ENCODE measurements around the gene ENOX1. TPM values are rescaled to one million over a fixed set of nuclear protein-coding genes. Genes with fewer than 3 reads are reported as not detected.

Gene ENOX1
- total RNA-seq, 1 donor = 7.4 TPM

DNA sequence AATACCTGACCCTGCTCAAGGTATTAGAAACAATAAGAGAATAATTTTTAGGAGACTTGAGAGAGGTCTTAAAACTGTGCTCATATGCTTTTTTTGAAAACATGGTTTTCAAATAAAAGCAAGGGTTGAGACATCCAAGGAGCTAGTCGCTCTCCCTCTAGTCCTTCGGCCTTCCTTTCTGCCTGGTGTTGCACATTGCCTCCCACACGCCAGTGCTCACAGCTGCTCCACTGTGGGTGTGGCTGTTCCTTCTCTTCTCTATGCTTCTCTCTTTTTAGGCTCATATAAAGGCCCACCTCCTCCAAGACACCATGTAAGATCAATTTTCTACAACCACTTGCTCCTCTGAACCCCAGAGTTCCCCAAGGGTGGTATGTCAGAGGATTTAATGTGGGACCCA, 352.6 kb downstream of the ENOX1 start:
- TF ChIP-seq, protein P1, sequence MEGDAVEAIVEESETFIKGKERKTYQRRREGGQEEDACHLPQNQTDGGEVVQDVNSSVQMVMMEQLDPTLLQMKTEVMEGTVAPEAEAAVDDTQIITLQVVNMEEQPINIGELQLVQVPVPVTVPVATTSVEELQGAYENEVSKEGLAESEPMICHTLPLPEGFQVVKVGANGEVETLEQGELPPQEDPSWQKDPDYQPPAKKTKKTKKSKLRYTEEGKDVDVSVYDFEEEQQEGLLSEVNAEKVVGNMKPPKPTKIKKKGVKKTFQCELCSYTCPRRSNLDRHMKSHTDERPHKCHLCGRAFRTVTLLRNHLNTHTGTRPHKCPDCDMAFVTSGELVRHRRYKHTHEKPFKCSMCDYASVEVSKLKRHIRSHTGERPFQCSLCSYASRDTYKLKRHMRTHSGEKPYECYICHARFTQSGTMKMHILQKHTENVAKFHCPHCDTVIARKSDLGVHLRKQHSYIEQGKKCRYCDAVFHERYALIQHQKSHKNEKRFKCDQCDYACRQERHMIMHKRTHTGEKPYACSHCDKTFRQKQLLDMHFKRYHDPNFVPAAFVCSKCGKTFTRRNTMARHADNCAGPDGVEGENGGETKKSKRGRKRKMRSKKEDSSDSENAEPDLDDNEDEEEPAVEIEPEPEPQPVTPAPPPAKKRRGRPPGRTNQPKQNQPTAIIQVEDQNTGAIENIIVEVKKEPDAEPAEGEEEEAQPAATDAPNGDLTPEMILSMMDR (IDR thresholded peaks at IDR 0.05; ENCODE audit: insufficient read depth, low read length) = no peak
- H3K4me3 ChIP-seq (ENCODE audit: low read depth, low read length) = no peak overlapping the region
- DNase-seq (ENCODE audit: low read depth) = no peak

DNA sequence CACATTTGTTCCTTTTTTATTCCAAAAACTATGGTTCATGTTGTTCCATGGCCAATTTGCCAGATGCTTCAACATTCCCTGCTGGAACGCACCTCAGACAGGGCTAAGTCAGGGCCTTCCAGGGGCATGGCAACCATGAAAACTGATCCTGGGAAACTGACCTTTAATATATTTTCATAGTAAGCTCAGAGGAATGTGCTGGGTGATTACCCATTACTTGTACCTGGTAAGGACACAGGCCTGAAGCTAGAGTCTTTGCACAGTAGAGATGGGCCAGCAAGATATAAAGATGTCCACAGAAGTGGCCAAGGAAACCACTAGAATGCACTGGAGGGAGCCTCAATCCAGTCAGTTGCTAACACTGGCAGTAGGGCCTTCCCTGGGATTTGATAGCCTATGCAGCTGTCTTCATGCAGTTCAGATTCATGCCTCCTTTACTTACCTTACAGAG, 353.1 kb downstream of the ENOX1 start:
- no peak for DNase-seq (ENCODE audit: low read depth)

DNA sequence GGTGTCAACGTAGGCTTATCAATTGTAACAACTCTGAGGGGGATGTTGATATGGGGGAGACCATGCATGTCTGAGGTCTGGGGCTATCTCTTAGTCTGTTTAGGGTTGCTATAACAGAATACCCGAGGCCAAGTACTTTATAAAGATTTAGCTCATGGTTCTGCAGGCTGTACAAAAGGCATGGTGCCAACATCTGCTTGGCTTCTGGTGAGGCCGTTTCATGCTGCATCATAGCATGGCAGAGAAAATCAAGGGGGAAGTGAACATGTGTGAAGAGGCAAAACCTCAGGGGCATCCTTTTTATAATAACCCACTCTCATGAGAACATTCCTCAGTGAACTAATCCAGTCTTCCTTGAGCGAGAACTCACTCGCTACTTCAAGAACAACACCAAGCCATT, 353.8 kb downstream of the ENOX1 start:
- H3K4me3 ChIP-seq (ENCODE audit: low read depth, low read length) = no peak overlapping the region
- DNase-seq (ENCODE audit: low read depth) = no peak
- TF ChIP-seq, protein P1 (IDR thresholded peaks at IDR 0.05; ENCODE audit: insufficient read depth, low read length) = no peak

More for the DNA sequence above, 353.1 kb downstream of the ENOX1 start:
- H3K4me3 ChIP-seq (ENCODE audit: low read depth, low read length) = no peak overlapping the region
- TF ChIP-seq, protein P1 (IDR thresholded peaks at IDR 0.05; ENCODE audit: insufficient read depth, low read length) = no peak

- H3K4me3 ChIP-seq (ENCODE audit: low read depth, low read length) = no peak overlapping the region
- TF ChIP-seq, protein P1 (IDR thresholded peaks at IDR 0.05; ENCODE audit: insufficient read depth, low read length) = no peak
- no peak for DNase-seq (ENCODE audit: low read depth)
Observed at GRCh38 chr13:43431841-43432240, 354.9 kb downstream of the ENOX1 start.

GRCh38 chr13:43431290-43431716, 355.5 kb downstream of the ENOX1 start:
- TF ChIP-seq, protein P1 (IDR thresholded peaks at IDR 0.05; ENCODE audit: insufficient read depth, low read length) = no peak
- DNase-seq (ENCODE audit: low read depth) = peak; percentile 31
- H3K4me3 ChIP-seq (ENCODE audit: low read depth, low read length) = no peak overlapping the region

- no peak overlapping the region for H3K4me3 ChIP-seq (ENCODE audit: low read depth, low read length)
Observed at GRCh38 chr13:43428545-43429296, 358.1 kb downstream of the ENOX1 start.

More at GRCh38 chr13:43428545-43429296, 358.1 kb downstream of the ENOX1 start:
- TF ChIP-seq, protein P1 (IDR thresholded peaks at IDR 0.05; ENCODE audit: insufficient read depth, low read length) = no peak
- DNase-seq (ENCODE audit: low read depth) = no peak
